DMS 273 (cell line): ENCODE measurements around the gene NEK5.
"Not testable (repeated sequence)": the region's sequence is repeated elsewhere in the genome, so short reads cannot be mapped to it uniquely, and the experiment has no call there.

Source experiments
- DNase-seq: peaks from one replicate; lab custom pipeline; 2025; ENCODE audit not compliant: unreplicated experiment; lab: John Stamatoyannopoulos, UW

The NEK5 gene

DNA sequence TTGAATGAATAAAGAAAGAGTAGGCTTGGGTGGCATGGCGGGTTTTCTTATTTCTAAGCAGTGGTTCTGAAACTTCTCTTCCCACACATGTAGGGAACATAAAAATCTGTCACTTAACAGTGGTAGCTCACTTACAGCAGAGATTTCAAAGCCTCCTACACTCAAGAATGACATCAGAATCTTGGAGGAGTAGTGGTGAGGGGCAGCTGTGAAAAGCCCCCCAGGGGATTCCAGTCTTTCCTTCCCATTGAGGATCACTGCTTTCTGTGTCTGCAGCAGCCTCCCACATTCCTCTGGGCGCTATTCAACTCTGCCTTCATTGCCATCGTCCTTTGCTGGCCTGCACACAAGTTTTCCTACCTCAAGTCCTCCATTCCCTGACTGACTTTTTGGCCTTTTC, 8.6 kb upstream of the NEK5 start:
- no peak for DNase-seq

DNA sequence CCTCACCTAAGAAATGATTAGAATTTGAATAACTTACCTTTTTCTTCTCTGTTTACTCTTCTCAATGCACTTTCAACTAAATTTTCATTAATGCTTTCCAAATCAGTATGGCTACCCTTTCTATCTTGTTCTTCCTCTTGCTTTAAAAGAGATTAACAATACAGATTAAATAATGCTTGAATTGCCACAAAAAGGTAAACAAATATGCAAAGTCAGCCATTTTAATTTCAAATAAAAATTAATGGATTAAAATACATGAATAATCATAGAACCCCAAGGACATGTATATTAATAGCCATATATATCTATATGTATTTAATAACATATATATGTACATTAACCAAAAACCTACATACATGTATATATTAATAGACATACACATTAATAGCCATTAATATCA, 7.9 kb upstream of the NEK5 start:
- no peak for DNase-seq

DNA sequence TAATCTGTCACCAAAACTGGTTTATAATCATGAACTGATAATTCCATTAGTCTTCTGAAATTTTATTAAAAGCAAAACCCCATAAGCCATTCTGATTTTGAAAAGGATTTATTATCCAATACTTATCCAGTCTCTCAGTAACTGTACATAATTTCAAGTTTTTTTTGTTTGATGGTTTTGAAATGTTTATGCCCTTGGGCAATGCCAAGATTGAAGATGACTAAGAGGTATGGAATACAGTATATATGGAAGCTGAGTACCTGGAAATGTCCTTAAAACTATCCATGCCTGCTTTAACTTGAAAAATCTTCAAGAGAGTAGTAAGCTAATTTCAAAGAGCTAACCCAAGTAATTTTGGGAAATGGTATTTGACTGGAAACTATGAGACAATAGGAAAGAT, 1.8 kb upstream of the NEK5 start:
- no peak for DNase-seq

DNA sequence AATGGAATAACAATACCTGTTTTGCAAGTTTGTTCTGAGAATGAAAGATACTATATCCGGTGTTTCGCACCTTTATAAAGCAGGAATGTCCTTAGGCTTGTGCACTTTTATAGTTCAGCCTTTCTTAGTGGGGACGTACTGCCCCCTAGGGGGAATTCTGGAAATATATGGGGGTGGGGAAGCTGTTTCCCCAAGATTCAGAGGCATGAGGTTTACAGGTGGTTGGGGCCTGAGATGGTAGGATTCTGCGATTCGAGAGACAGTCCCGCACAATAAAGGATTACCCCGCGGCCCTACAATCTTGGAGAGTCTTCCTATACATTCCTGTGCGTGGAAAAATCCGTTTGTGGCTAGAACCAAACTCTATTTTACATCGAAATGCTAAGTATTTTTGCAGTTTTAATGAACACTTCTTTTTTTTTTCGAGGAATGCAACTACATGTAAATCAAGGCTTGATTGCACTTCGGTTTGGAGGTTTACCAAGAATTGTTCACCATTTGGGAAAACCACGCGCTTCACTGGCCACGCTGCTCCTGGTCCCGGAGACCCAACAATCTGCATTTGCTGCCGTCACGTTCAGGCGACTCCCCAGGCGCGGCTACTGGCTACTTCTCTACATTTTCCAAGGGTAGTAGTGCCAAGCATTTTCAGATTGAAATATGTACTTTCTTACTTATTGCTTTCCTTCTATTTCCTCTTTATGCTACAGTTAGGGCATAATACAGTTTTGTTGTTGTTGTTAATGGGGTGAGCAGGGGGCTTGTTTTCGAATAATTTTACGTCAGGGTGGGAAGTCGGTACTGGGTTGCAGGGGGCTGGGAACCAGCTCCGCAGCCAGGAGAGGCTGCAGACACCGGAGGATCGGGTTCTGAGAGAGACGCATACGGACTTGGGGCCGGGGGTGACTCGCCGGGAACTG, 830 bp downstream of the NEK5 start:
- peak; percentile 81 for DNase-seq

DNA sequence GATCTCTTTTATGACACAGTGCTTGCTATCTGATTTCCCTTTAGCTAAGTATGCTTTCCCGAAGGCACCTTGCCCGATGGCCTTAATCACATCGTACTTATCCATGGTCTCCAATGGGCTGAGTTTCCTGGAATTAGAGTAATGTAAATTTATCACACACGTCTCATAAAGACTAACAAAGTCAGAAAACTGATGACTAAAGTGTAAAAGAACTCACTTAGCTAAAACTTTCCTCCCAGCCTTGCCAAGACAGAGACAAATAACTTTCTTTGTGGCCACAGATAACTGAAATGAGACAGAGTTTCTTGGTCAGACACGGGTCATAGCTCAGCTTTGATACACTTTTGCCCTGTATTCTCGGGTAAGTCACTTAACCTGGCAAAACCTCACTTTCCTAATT, 1.5 kb downstream of the NEK5 start:
- DNase-seq: peak; percentile 17

DNA sequence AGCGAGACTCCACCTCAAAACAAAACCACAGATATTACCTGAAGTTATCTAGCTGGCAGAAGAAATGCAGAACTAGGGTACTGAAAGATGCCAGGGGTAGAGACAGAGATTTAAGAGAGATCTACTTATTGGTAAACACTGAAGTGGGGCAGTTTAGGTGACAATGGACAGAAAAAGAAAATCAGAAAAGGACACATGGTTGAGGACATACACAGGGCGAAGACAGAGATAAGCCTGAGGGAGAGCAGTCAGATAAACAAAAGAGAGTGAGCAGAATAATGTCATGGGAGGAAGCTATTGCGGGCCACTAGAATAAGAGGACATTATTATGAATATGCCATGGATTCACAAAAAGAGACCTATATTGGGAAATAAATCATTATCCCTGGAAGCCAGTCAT, 3.3 kb downstream of the NEK5 start:
- no peak for DNase-seq

DNA sequence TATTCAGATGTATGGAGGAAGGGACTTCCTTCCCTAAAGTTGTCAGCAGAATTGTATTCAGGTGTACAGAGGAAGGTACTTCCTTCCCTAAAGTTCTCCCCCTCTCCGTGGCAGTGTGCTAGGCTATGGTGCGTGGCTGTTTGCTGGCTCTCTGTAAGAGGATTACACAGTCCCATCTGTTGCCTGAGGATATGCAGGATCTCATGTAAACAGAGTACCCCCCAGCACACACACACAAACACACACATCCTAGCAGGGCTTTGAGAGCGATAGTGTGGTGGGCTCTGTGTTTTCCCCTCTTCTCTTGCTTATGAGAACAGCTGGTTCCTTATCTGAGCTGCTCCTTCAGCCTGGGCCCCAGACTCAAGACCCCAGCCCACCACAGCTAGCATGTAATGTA, 10.3 kb downstream of the NEK5 start:
- peak; percentile 34 for DNase-seq

DNA sequence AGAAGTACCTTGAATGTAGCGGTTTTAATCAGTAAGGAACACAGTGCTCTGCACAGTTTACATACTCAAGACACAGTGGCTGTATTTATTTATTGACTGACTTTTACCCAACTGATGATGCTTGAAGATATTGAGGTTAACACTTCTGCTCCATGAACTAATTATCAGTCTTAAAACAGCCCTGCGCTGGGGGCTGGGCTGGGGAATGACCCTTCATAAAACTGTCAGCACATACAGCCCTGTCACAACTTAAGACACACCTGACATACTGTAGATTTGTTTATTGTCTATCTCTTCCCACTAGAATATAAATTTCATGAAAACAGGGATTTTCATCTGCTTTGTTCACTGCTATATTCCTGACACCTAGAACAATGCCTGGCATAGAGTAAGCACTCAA, 10.8 kb downstream of the NEK5 start:
- no peak for DNase-seq

DNA sequence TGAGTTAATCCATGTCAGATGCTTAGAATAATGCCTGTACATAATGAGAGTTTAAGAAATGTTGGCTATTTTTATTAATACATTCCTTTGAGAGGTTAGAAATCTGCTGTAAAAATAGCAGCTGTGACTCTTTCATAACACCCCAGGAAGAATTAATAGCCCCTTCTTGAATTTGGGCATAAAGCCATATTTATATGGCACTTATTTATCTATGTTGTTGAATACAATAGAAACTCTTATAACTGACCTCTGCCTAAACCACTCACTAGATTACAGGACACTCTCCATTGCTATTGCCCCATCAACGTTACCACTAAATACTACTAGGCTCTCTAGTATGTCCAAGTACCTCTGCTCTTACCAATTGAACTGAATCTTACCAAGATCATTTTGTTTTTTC, 16.3 kb downstream of the NEK5 start:
- DNase-seq: no peak

DNA sequence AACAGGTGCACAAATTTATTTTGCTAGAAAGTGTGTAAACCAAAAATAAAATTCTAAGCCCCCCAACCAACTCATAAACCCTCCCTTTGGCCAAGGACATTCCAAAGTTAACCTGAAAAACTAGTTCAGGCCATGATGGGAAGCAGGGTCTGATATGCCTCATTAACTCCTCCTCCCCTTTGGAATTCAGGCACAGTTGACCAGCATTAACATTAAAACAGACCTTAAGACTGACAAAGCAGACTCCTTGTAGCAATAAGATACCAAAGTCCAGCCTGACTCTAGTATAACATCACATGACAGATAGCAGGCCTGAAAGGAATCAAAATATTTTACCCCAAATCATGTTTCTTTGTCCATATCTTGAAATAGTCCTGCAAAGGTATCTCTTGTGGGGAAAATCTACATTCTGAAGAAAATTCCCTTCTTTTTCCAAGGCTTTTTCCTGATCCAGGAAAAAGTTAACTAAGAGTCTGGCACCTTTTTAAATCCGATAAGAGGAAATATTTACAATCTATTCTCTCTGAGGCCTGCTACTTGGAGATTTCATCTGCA, 19.7 kb downstream of the NEK5 start:
- DNase-seq: no peak

DNA sequence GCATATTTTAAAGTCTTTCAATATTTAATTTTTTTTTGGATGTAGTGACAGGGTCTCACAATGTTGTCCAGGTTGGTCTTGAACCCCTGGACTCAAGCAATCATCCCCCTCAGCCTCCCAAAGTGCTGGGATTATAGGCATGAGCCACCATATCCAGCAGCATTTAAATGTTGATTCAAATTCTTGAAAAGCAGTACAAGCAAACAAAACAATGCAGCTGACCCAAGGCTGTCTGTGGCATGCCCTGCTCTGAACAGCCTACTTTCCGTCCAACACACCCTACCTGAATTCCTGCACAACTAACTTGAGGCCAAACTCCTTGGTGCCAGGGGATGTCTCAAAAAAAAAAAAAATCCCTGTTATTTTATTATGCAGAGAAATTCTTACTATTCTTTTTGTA, 23.0 kb downstream of the NEK5 start:
- DNase-seq: no peak

DNA sequence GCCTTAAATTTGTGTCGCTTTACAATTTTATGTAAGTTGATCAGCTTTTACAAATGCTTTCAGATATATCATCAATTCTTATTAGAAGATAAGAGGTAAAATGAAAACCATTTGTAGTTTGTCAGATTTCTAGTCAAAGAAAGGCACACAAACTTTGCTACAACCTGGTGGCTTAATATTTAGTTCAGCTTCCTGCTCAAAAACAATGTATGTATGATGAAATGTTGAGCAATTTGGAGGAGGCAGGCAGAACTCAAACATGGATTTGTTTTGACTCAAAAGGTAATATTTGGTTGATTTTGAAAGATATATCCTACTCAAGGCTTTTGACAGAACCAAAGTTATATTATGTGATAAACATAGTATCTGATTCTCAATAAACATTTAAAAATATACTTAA, 24.2 kb downstream of the NEK5 start:
- DNase-seq: no peak

DNA sequence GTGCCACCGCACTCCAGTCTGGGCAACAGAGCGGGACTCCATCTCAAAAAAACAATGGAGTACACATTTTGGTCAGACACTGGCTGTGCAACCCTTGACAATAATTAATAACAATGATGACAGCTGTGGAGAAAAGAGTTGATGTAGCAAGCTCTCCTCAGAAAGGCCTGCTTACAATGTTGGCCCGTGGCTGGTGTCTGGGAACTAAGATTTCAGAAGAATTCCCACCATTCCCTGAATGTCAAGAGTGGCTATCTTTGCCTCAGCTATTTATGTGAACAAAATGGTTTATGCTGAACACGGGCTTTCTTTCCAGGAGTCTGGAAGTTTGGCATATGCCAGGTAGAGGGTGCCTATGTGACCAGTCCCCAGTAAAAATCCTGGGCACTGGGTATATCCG, 25.5 kb downstream of the NEK5 start:
- DNase-seq: no peak

DNA sequence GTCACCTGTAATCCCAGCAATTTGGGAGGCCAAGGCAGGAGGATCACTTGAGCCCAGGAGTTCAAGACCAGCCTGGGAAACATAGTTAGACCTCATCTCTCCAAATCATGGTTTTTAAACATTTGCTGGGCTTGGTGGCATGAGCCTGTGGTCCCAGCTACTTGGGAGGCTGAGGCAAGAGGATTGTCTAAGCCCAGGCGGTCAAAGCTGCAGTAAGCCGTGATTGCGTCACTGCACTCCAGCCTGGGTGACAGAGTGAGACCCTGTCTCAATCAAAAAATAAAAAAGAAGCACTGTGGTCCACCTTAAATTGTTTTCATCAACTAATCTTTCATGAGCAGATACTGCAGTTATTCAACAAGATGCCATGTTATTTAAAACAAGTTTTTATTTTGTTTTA, 26.4 kb downstream of the NEK5 start:
- not testable (repeated sequence) for DNase-seq

DNA sequence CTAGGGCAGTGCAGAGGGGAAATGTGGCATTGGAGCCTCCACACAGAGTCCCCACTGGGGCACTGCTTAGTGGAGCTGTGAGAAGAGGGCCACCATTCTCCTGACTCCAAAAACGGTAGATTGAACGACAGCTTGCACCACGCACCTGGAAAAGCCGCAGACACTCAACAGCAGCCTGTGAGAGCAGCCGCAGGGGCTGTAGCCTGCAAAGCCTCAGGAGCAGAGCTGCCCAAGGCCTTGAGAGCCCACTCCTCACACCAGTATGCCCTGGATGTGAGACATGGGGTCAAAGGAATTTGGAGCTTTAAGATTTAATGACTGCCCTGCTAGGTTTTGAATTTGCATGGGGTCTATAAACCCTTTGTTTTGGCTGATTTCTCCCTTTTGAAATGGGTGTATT, 31.7 kb downstream of the NEK5 start:
- no peak for DNase-seq

DNA sequence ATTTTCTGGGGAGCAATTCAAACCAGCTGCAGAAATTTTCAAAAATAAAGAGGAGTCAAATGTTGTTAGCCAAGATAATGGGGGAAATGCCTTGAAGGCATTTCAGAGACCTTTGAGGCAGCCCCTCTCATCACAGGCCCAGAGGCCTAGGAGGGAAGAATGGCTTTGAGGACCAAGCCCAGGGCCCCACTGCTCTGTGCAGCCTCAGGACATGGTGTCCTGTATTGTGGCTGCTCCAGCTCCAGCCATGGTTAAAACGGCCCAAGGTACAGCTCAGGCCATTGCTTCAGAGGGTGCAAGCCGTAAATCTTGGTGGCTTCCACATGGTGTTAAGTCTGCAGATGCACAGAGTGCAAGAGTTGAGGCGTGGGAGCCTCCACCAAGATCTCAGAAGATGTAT, 32.1 kb downstream of the NEK5 start:
- DNase-seq: no peak

DNA sequence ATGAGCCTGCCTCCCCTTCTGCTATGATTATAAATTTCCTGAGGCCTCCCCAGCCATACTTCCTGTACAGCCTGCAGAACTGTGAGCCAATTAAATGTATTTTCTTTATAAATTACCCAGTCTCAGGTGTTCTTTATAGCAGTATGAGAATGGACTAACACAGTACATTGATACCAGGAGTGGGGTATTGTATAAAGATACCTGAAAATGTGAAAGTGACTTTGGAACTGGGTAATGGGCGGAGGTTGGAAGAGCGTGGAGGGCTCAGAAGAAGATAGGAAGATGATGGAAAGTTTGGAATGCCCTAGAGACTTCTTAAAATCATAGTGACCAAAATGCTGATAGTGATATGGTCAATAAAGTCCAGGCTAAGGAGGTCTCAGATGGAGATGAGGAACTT, 32.8 kb downstream of the NEK5 start:
- DNase-seq: no peak

DNA sequence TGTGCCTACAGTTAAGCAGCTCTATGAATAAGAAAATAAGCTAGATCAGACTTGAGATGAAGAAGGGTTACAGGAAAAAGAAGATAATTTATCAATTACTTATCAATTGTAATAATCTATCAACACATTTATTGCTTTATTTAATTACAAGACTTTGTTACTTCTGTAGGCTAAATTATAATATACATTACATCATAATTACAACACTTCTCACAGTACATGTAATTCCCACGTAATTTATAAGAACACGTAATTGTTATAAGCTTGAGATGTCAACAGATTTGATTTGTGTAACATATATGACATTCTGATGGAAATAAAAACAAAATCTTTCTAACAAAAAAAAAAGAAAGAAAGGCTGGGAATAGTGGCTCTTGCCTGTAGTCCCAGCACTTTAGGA, 36.8 kb downstream of the NEK5 start:
- DNase-seq: no peak

DNA sequence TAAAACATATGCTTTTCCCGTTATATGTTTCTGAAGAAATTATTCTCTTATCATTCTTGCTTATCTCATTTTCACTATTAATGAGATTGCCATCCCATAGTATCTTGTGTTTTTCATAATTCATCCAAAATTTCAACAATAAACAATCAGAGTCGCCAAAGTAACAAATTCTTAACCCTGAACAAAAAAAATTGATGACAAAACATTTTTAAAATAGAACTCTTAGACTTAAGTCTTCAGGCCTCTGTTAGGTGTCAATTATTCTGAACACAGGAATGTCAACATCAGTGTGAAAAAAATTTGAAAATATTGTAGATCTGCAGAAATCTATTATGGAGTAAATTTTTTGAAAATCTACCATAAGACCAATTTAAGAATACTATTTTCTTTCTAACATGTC, 37.4 kb downstream of the NEK5 start:
- DNase-seq: no peak

DNA sequence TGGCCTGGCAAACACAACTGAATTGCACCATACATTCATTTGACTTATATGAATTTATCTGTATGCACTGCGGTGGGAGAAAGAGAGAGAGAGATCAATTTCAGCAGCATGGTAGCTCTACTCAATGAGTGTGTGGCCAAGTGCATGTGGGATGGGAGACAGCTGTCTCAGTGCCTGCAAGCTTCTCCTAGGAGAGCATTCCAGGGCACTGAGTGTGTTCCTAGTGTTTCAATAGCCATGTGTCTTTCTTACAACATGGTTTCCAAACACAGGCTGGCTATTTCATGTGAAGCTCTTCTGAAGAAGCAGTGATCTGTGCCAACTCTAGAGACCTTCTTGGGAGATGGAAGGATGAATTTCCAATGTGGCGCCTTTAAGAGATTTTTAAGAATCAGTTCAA, 43.5 kb downstream of the NEK5 start:
- DNase-seq: no peak

DNA sequence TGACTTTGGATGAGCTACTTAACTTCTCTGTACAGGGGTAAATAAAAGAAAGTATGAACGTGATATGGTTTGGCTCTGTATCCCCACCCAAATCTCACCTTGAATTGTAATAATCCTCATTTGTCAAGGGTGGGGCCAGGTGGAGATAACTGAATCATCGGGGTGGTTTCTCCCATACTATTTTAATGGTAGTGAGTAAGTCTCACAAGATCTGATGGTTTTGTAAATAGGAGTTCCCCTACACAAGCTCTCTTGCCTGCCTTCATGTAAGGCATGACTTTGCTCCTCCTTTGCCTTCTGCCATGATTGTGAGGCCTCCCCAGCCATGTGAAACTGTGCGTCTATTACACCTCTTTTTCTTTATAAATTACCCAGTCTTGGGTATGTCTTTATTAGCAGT, 43.9 kb downstream of the NEK5 start:
- DNase-seq: not testable (repeated sequence)

DNA sequence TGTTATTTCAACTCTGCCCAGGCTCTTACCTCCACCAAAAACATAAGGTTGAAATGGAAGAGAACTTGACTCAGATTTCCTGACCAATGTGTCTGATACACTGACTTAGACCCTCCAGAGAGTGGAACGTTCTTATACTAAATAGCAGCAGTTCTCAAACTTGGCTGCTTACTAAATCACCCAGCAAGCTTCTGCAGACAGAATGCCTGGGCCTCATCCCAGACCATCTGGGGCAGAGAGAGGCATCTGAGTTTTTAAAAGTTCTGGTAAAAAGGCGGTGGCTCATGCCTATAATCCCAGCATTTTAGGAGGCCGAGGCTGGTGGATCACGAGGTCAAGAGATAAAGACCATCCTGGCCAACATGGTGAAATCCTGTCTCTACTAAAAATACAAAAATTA, 46.3 kb downstream of the NEK5 start:
- DNase-seq: no peak

DNA sequence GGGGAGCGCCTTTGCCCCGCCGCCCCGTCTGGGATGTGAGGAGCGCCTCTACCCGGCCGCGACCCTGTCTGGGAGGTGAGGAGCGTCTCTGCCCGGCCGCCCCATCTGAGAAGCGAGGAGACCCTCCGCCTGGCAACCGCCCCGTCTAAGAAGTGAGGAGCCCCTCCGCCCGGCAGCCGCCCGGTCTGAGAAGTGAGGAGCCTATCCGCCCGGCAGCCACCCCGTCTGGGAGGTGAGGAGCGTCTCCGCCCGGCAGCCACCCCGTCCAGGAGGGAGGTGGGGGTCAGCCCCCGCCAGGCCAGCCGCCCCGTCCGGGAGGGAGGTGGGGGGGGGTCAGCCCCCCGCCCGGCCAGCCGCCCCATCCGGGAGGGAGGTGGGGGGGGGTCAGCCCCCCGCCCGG, 49.0 kb downstream of the NEK5 start:
- not testable (repeated sequence) for DNase-seq
